PC-9 (cell line): ENCODE results near the gene CD44. TPM values are rescaled to one million over a fixed set of nuclear protein-coding genes. Genes with fewer than 3 reads are reported as not detected.

ENCODE experiments used
- BruUV-seq: library from RNA; stranded (reverse); fragments of 400-500 nt; replicated peaks from 2 replicates; lab custom pipeline; 2021; lab: Mats Ljungman, UMichigan
- CTCF ChIA-PET: fragments of 300-600 bp; sonication (Branson Sonifier 250); formaldehyde crosslinking; loops from one replicate; lab custom pipeline; 2022; ENCODE audit warnings: antibody characterized with exemption; lab: Charles Lee
- POLR2A ChIA-PET: fragments of 300-600 bp; sonication (Branson Sonifier 250); formaldehyde crosslinking; loops from one replicate; lab custom pipeline; 2022; ENCODE audit warnings: antibody characterized with exemption; ENCODE audit not compliant: unreplicated experiment; lab: Charles Lee
- DNase-seq, 2 experiments: peaks; one replicate each; pipeline versions ENCODE4 v3.0.0 to v3.0.0-alpha.2; 2015 to 2022; ENCODE audit warnings: mixed read lengths in 1 of 2
- H2AFZ ChIP-seq: fragments of 200-600 bp; sonication (generic); 2 replicates; pipeline ENCODE4 v1.8.1; 2017; ENCODE audit warnings: antibody characterized with exemption
- H3F3A ChIP-seq: fragments of 200-600 bp; sonication (generic); 2 replicates; pipeline ENCODE4 v1.8.1; 2017; ENCODE audit warnings: antibody characterized with exemption, mild to moderate bottlenecking, low read depth; ENCODE audit not compliant: insufficient read depth
- H3K27ac ChIP-seq: fragments of 200-600 bp; sonication (generic); 2 replicates; pipeline ENCODE4 v1.6.1; 2016; ENCODE audit warnings: mixed run types
- H3K27me3 ChIP-seq: fragments of 200-600 bp; sonication (generic); 2 replicates; pipeline ENCODE4 v1.6.1; 2016; ENCODE audit warnings: low read depth, mixed run types; ENCODE audit not compliant: insufficient read depth
- H3K36me3 ChIP-seq: fragments of 200-600 bp; sonication (generic); 2 replicates; pipeline ENCODE4 v1.6.1; 2016; ENCODE audit warnings: low read depth, mixed run types
- H3K4me1 ChIP-seq: fragments of 200-600 bp; sonication (generic); replicated peaks from 2 replicates; pipeline ENCODE4 v1.6.1; 2016; ENCODE audit warnings: mixed run types; ENCODE audit not compliant: insufficient read depth
- H3K4me2 ChIP-seq: fragments of 200-600 bp; sonication (generic); 2 replicates; pipeline ENCODE4 v1.6.1; 2017; ENCODE audit warnings: mixed run types
- H3K4me3 ChIP-seq: fragments of 200-600 bp; sonication (generic); 2 replicates; pipeline ENCODE4 v1.6.1; 2016; ENCODE audit warnings: mixed run types
- H3K79me2 ChIP-seq: fragments of 200-600 bp; sonication (generic); 2 replicates; pipeline ENCODE4 v1.6.1; 2017; ENCODE audit warnings: low read depth, mixed run types
- H3K9me2 ChIP-seq: fragments of 200-600 bp; sonication (generic); 2 replicates; pipeline ENCODE4 v1.8.1; 2017; ENCODE audit warnings: mild to moderate bottlenecking; ENCODE audit not compliant: insufficient read depth
- H3K9me3 ChIP-seq: fragments of 200-600 bp; sonication (generic); 2 replicates; pipeline ENCODE4 v1.8.1; 2016; ENCODE audit warnings: low read depth; ENCODE audit not compliant: insufficient read depth
- H4K20me1 ChIP-seq: fragments of 200-600 bp; sonication (generic); 2 replicates; pipeline ENCODE4 v1.8.1; 2017; ENCODE audit not compliant: insufficient read depth
- CTCF ChIP-seq: fragments of 200-600 bp; sonication (generic); conservative IDR thresholded peaks from 2 replicates; pipeline ENCODE4 v1.6.1; 2017; ENCODE audit warnings: mixed run types, antibody characterized with exemption, mild to moderate bottlenecking, moderate library complexity
- EZH2 ChIP-seq: fragments of 200-600 bp; sonication (generic); IDR thresholded peaks from 2 replicates; pipeline ENCODE4 v1.8.0; 2017; ENCODE audit warnings: antibody characterized with exemption, low read depth
- intact Hi-C: fragments of 100-400 bp; cut with micrococcal nuclease; formaldehyde crosslinking; loops from one replicate; pipeline ENCODE4 v1.10.0; 2022; ENCODE audit not compliant: unreplicated experiment
- total RNA-seq: library from RNA; stranded (reverse); gene quantifications from 2 replicates; pipeline ENCODE4 v1.2.3, GENCODE V29; 2021

CD44 gene
- total RNA-seq, 1 experiment from 2014 or later = 775 TPM

- POLR2A ChIA-PET = interaction anchor here (0.6 kb wide), 1 partner anchor 158 kb away, joined by 7 read pairs; no protein-coding TSS in a partner anchor
Observed at GRCh38 chr11:35231076-35231860, 92.3 kb downstream of the CD44 start.

GRCh38 chr11:35232891-35233330 lies 93.9 kb downstream of the CD44 start:
- Histone ChIP-seq H3K27me3 (no peaks in the 10 kb centered on the region), H3K9me2 (no peaks in the 10 kb centered on the region), H4K20me1 (no peaks in the 10 kb centered on the region), H3K27ac (no peak overlapping the region), H3K9me3 (0 out of 2 replicates have a peak, but pooled peaks cover 5% of the 10 kb centered on the region), H3K4me1 (peaks cover 32% of the 10 kb centered on the region), H3F3A (peaks cover 77% of the 10 kb centered on the region), H3K79me2 (no peaks in the 10 kb centered on the region), H3K36me3 (peaks cover 40% of the 10 kb centered on the region), H2AFZ (no peak overlapping the region), H3K4me3 (no peak overlapping the region), H3K4me2 (no peak overlapping the region)
- TF ChIP-seq CTCF (no peak), EZH2 (no peak)
- ChIA-PET CTCF (no interaction called here), POLR2A (no interaction called here)
- no peak for DNase-seq
- BruUV-seq = no TSS peak
- intact Hi-C loops = no loop called here

More at GRCh38 chr11:35231076-35231860, 92.3 kb downstream of the CD44 start:
- no peaks in the 10 kb centered on the region for H3K27me3 ChIP-seq
- H3F3A ChIP-seq = peaks cover 87% of the 10 kb centered on the region
- intact Hi-C loops = no loop called here
- CTCF ChIA-PET = interaction anchor here (1.1 kb wide), 1 partner anchor 138 kb away, joined by 3 read pairs; no protein-coding TSS in a partner anchor
- no peaks in the 10 kb centered on the region for H3K9me2 ChIP-seq
- no peaks in the 10 kb centered on the region for H3K79me2 ChIP-seq
- no peak for TF ChIP-seq CTCF
- no peak for TF ChIP-seq EZH2
- no peak for DNase-seq
- H3K27ac ChIP-seq = no peak overlapping the region
- 0 out of 2 replicates have a peak, but pooled peaks cover 5% of the 10 kb centered on the region for H3K9me3 ChIP-seq
- H3K4me1 ChIP-seq = peaks cover 15% of the 10 kb centered on the region
- H3K4me2 ChIP-seq = no peak overlapping the region
- peaks cover 53% of the 10 kb centered on the region for H3K36me3 ChIP-seq
- no TSS peak for BruUV-seq
- no peak overlapping the region for H2AFZ ChIP-seq
- H3K4me3 ChIP-seq = no peak overlapping the region
- no peaks in the 10 kb centered on the region for H4K20me1 ChIP-seq

GRCh38 chr11:35233518-35233917 lies 94.5 kb downstream of the CD44 start:
- Histone ChIP-seq H4K20me1 (no peaks in the 10 kb centered on the region), H3K9me2 (no peaks in the 10 kb centered on the region), H3K27me3 (no peaks in the 10 kb centered on the region), H3K4me1 (peaks cover 33% of the 10 kb centered on the region), H3K36me3 (peaks cover 34% of the 10 kb centered on the region), H3F3A (peaks cover 71% of the 10 kb centered on the region), H3K27ac (peak overlapping the region; percentile 11; the same call in 1 of the 2 replicates), H3K4me2 (no peak overlapping the region), H3K9me3 (0 out of 2 replicates have a peak, but pooled peaks cover 5% of the 10 kb centered on the region), H3K4me3 (no peak overlapping the region), H2AFZ (no peak overlapping the region), H3K79me2 (no peaks in the 10 kb centered on the region)
- POLR2A ChIA-PET = no interaction called here
- CTCF ChIA-PET = no interaction called here
- no peak for DNase-seq
- intact Hi-C loops = no loop called here
- BruUV-seq = no TSS peak
- TF ChIP-seq EZH2 = no peak
- no peak for TF ChIP-seq CTCF
